Vagina (tissue), 2 donors: ENCODE data around the gene RBM4.

Experiments used
- CTCF ChIP-seq, 3 experiments: fragments of 450-650 bp in 2 of 3; fragments of 200-600 bp in 1 of 3; sonication (generic) in 1 of 3; IDR thresholded peaks; one replicate each; pipeline ENCODE4 v1.5.1; 2017 to 2019; ENCODE audit warnings: antibody characterized with exemption in 3 of 3, mild to moderate bottlenecking in 2 of 3, moderate library complexity in 2 of 3
- POLR2A ChIP-seq, 2 donors: fragments of 450-650 bp; IDR thresholded peaks; one replicate each; pipeline ENCODE4 v1.6.1; 2017; ENCODE audit warnings: antibody characterized with exemption in 2 of 2, mild to moderate bottlenecking in 2 of 2, moderate library complexity in 2 of 2

- TF ChIP-seq POLR2A (IDR thresholded peaks at IDR 0.05) (no peak), CTCF (IDR thresholded peaks at IDR 0.05) (no peak)
Observed at GRCh38 chr11:66692871-66693331, 54.4 kb downstream of the RBM4 start.
